Measurements from ENCODE around the gene PREB.

The PREB gene

GRCh38 chr2:27170581-27171337 lies 36.3 kb upstream of the PREB start:
- Histone ChIP-seq H3K4me1 (ENCODE audit: control insufficient read depth, insufficient read depth, low read length) (peaks cover 36% of the 10 kb centered on the region), H3K9me3 (ENCODE audit: control insufficient read depth, low read length) (no peaks in the 10 kb centered on the region), H3K9ac (ENCODE audit: low read length) (peak overlapping the region; percentile 70), H3K4me3 (ENCODE audit: low read length) (no peak overlapping the region), H3K36me3 (ENCODE audit: control insufficient read depth, insufficient read depth, low read length, severe bottlenecking) (no peaks in the 10 kb centered on the region), H3K27me3 (replicated peaks; ENCODE audit: control insufficient read depth, insufficient read depth, low read length) (no peaks in the 10 kb centered on the region)
- no peak for DNase-seq (ENCODE audit: low read depth)

- DNase-seq (ENCODE audit: low read depth) = no peak
These were observed 30.7 kb upstream of the PREB start for GRCh38 chr2:27164960-27165763.

GRCh38 chr2:27162151-27163121 lies 28.0 kb upstream of the PREB start:
- H3K36me3 ChIP-seq (ENCODE audit: control insufficient read depth, insufficient read depth, low read length, severe bottlenecking) = no peaks in the 10 kb centered on the region
- no peaks in the 10 kb centered on the region for H3K4me1 ChIP-seq (ENCODE audit: control insufficient read depth, insufficient read depth, low read length)
- no peaks in the 10 kb centered on the region for H3K9me3 ChIP-seq (ENCODE audit: control insufficient read depth, low read length)
- H3K27me3 ChIP-seq (replicated peaks; ENCODE audit: control insufficient read depth, insufficient read depth, low read length) = peaks cover 4% of the 10 kb centered on the region
- DNase-seq (ENCODE audit: low read depth) = peak; percentile 25
- H3K4me3 ChIP-seq (ENCODE audit: low read length) = peak overlapping the region; percentile 4
- H3K9ac ChIP-seq (ENCODE audit: low read length) = no peak overlapping the region

More at GRCh38 chr2:27164960-27165763, 30.7 kb upstream of the PREB start:
- Histone ChIP-seq H3K9ac (ENCODE audit: low read length) (no peak overlapping the region), H3K9me3 (ENCODE audit: control insufficient read depth, low read length) (no peaks in the 10 kb centered on the region), H3K36me3 (ENCODE audit: control insufficient read depth, insufficient read depth, low read length, severe bottlenecking) (no peaks in the 10 kb centered on the region), H3K27me3 (replicated peaks; ENCODE audit: control insufficient read depth, insufficient read depth, low read length) (no peaks in the 10 kb centered on the region), H3K4me1 (ENCODE audit: control insufficient read depth, insufficient read depth, low read length) (peaks cover 3% of the 10 kb centered on the region), H3K4me3 (ENCODE audit: low read length) (no peak overlapping the region)

GRCh38 chr2:27160191-27160590 lies 25.8 kb upstream of the PREB start:
- no peak for DNase-seq (ENCODE audit: low read depth)
- Histone ChIP-seq H3K9ac (ENCODE audit: low read length) (no peak overlapping the region), H3K4me3 (ENCODE audit: low read length) (no peak overlapping the region), H3K36me3 (ENCODE audit: control insufficient read depth, insufficient read depth, low read length, severe bottlenecking) (no peaks in the 10 kb centered on the region), H3K27me3 (replicated peaks; ENCODE audit: control insufficient read depth, insufficient read depth, low read length) (peaks cover 4% of the 10 kb centered on the region), H3K9me3 (ENCODE audit: control insufficient read depth, low read length) (no peaks in the 10 kb centered on the region), H3K4me1 (ENCODE audit: control insufficient read depth, insufficient read depth, low read length) (no peaks in the 10 kb centered on the region)

- no peak overlapping the region for H3K4me3 ChIP-seq (ENCODE audit: low read length)
These were observed 24.8 kb upstream of the PREB start for GRCh38 chr2:27159271-27159670.

GRCh38 chr2:27158468-27158867 lies 24.0 kb upstream of the PREB start:
- H3K9ac ChIP-seq (ENCODE audit: low read length) = no peak overlapping the region
- peaks cover 4% of the 10 kb centered on the region for H3K27me3 ChIP-seq (replicated peaks; ENCODE audit: control insufficient read depth, insufficient read depth, low read length)
- H3K9me3 ChIP-seq (ENCODE audit: control insufficient read depth, low read length) = no peaks in the 10 kb centered on the region
- H3K4me1 ChIP-seq (ENCODE audit: control insufficient read depth, insufficient read depth, low read length) = no peaks in the 10 kb centered on the region
- H3K36me3 ChIP-seq (ENCODE audit: control insufficient read depth, insufficient read depth, low read length, severe bottlenecking) = no peaks in the 10 kb centered on the region
- no peak overlapping the region for H3K4me3 ChIP-seq (ENCODE audit: low read length)
- DNase-seq (ENCODE audit: low read depth) = no peak

More at GRCh38 chr2:27159271-27159670, 24.8 kb upstream of the PREB start:
- Histone ChIP-seq H3K9me3 (ENCODE audit: control insufficient read depth, low read length) (no peaks in the 10 kb centered on the region), H3K36me3 (ENCODE audit: control insufficient read depth, insufficient read depth, low read length, severe bottlenecking) (no peaks in the 10 kb centered on the region), H3K27me3 (replicated peaks; ENCODE audit: control insufficient read depth, insufficient read depth, low read length) (peaks cover 4% of the 10 kb centered on the region), H3K9ac (ENCODE audit: low read length) (no peak overlapping the region), H3K4me1 (ENCODE audit: control insufficient read depth, insufficient read depth, low read length) (no peaks in the 10 kb centered on the region)
- DNase-seq (ENCODE audit: low read depth) = no peak

- no peaks in the 10 kb centered on the region for H3K9me3 ChIP-seq (ENCODE audit: control insufficient read depth, low read length)
- no peaks in the 10 kb centered on the region for H3K36me3 ChIP-seq (ENCODE audit: control insufficient read depth, insufficient read depth, low read length, severe bottlenecking)
- no peak for DNase-seq (ENCODE audit: low read depth)
- H3K4me1 ChIP-seq (ENCODE audit: control insufficient read depth, insufficient read depth, low read length) = no peaks in the 10 kb centered on the region
- no peak overlapping the region for H3K4me3 ChIP-seq (ENCODE audit: low read length)
- H3K27me3 ChIP-seq (replicated peaks; ENCODE audit: control insufficient read depth, insufficient read depth, low read length) = peaks cover 4% of the 10 kb centered on the region
- no peak overlapping the region for H3K9ac ChIP-seq (ENCODE audit: low read length)
These were observed 20.7 kb upstream of the PREB start for GRCh38 chr2:27155069-27155520.

GRCh38 chr2:27154488-27154887 lies 20.1 kb upstream of the PREB start:
- no peaks in the 10 kb centered on the region for H3K4me1 ChIP-seq (ENCODE audit: control insufficient read depth, insufficient read depth, low read length)
- H3K9me3 ChIP-seq (ENCODE audit: control insufficient read depth, low read length) = no peaks in the 10 kb centered on the region
- H3K27me3 ChIP-seq (replicated peaks; ENCODE audit: control insufficient read depth, insufficient read depth, low read length) = peaks cover 4% of the 10 kb centered on the region
- no peak overlapping the region for H3K9ac ChIP-seq (ENCODE audit: low read length)
- DNase-seq (ENCODE audit: low read depth) = no peak
- H3K4me3 ChIP-seq (ENCODE audit: low read length) = no peak overlapping the region
- no peaks in the 10 kb centered on the region for H3K36me3 ChIP-seq (ENCODE audit: control insufficient read depth, insufficient read depth, low read length, severe bottlenecking)

- Histone ChIP-seq H3K4me1 (ENCODE audit: control insufficient read depth, insufficient read depth, low read length) (no peaks in the 10 kb centered on the region), H3K27me3 (replicated peaks; ENCODE audit: control insufficient read depth, insufficient read depth, low read length) (peaks cover 7% of the 10 kb centered on the region), H3K36me3 (ENCODE audit: control insufficient read depth, insufficient read depth, low read length, severe bottlenecking) (no peaks in the 10 kb centered on the region), H3K4me3 (ENCODE audit: low read length) (no peak overlapping the region), H3K9me3 (ENCODE audit: control insufficient read depth, low read length) (no peaks in the 10 kb centered on the region), H3K9ac (ENCODE audit: low read length) (no peak overlapping the region)
- DNase-seq (ENCODE audit: low read depth) = peak; percentile 3
These were observed 18.5 kb upstream of the PREB start for GRCh38 chr2:27152796-27153464.

- H3K27me3 ChIP-seq (replicated peaks; ENCODE audit: control insufficient read depth, insufficient read depth, low read length) = peaks cover 7% of the 10 kb centered on the region
These were observed 17.8 kb upstream of the PREB start for GRCh38 chr2:27152102-27152795.

More at GRCh38 chr2:27152102-27152795, 17.8 kb upstream of the PREB start:
- DNase-seq (ENCODE audit: low read depth) = no peak
- Histone ChIP-seq H3K9me3 (ENCODE audit: control insufficient read depth, low read length) (no peaks in the 10 kb centered on the region), H3K4me3 (ENCODE audit: low read length) (no peak overlapping the region), H3K4me1 (ENCODE audit: control insufficient read depth, insufficient read depth, low read length) (no peaks in the 10 kb centered on the region), H3K36me3 (ENCODE audit: control insufficient read depth, insufficient read depth, low read length, severe bottlenecking) (no peaks in the 10 kb centered on the region), H3K9ac (ENCODE audit: low read length) (no peak overlapping the region)
